ENCODE measurements around the gene ASIC2. TPM values are rescaled to one million over a fixed set of nuclear protein-coding genes. Genes with fewer than 3 reads are reported as not detected.
"Not testable (repeated sequence)": the region's sequence is repeated elsewhere in the genome, so short reads cannot be mapped to it uniquely, and the experiment has no call there.

ASIC2 gene
- total and polyA plus RNA-seq, 2 experiments from 2014 or later = not detected

DNA sequence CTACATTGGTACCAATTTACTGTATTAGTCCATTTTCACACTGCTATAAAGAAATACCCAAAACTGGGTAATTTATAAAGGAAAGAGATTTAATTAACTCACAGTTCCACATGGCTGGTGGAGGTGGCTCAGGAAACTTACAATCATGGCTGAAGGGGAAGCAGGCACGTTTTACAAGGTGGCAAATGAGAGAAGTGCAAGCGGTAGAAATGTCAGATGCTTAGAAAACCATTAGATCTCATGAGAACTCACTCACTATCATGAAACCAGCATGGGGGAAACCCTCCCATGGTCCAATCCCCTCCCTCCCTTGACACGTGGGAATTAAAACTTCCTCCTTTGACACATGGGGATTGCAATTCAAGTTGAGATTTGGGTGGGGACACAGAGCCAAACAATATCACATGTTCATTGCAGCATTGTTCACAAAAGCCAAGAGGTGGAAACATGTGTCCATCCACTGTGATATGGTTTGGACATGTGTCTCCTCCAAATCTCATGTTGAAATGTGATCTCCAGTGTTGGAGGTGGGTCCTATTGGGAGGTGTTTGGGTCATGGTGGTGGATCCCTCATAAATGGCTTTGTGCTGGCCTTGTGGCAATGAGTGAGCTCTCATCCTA lies 304.5 kb downstream of the ASIC2 start:
- no peaks in the 10 kb centered on the region for H3K36me3 ChIP-seq
- H3K4me3 ChIP-seq = no peak overlapping the region
- H3K9me3 ChIP-seq (ENCODE audit: low read depth) = no peaks in the 10 kb centered on the region
- no peak for DNase-seq (ENCODE audit: low read depth in 1 of 2, low spot score in 1 of 2)
- H3K4me1 ChIP-seq (ENCODE audit: low read depth) = no peaks in the 10 kb centered on the region
- no peaks in the 10 kb centered on the region for H3K27me3 ChIP-seq
- TF ChIP-seq, protein P1, sequence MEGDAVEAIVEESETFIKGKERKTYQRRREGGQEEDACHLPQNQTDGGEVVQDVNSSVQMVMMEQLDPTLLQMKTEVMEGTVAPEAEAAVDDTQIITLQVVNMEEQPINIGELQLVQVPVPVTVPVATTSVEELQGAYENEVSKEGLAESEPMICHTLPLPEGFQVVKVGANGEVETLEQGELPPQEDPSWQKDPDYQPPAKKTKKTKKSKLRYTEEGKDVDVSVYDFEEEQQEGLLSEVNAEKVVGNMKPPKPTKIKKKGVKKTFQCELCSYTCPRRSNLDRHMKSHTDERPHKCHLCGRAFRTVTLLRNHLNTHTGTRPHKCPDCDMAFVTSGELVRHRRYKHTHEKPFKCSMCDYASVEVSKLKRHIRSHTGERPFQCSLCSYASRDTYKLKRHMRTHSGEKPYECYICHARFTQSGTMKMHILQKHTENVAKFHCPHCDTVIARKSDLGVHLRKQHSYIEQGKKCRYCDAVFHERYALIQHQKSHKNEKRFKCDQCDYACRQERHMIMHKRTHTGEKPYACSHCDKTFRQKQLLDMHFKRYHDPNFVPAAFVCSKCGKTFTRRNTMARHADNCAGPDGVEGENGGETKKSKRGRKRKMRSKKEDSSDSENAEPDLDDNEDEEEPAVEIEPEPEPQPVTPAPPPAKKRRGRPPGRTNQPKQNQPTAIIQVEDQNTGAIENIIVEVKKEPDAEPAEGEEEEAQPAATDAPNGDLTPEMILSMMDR (IDR thresholded peaks at IDR 0.05; ENCODE audit: low read depth, low read length) = no peak
- H3K27ac ChIP-seq = no peak overlapping the region

DNA sequence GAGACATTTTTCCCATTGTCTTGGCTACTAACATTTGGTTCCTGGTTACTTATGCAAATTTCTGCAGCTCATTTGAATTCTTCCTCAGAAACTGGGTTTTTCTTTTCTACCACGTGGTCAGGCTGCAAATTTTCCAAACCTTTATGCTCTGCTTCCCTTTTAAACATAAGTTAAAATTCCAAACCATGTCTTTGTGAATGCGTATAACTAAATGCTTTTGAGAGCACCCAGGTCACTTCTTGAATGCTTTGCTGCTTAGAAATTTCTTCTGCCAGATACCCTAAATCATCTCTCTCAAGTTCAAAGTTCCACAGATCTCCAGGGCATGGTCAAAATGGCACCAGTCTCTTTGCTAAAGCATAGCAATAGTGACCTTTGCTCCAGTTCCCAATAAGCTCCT lies 305.2 kb downstream of the ASIC2 start:
- not testable (repeated sequence) for H3K27ac ChIP-seq; H3K9me3 ChIP-seq (ENCODE audit: low read depth); H3K36me3 ChIP-seq; H3K27me3 ChIP-seq; DNase-seq (ENCODE audit: low read depth in 1 of 2, low spot score in 1 of 2); H3K4me3 ChIP-seq; H3K4me1 ChIP-seq (ENCODE audit: low read depth)

DNA sequence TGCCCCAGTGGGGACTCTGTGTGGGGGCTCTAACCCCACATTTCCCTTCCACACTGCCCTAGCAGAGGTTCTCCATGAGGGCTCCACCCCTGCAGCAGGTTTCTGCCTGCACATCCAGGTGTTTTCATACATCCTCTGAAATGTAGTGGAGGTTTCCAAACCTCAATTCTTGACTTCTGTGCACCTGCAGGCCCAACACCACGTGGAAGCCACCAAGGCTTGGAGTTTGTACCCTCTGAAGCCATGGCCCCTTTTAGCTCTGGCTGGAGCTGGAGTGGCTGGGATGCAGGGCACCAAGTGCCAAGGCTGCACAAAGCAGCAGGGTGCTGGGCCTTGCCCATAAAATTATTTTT lies 305.7 kb downstream of the ASIC2 start:
- H3K36me3 ChIP-seq; H3K27me3 ChIP-seq; H3K4me3 ChIP-seq; H3K27ac ChIP-seq; DNase-seq (ENCODE audit: low read depth in 1 of 2, low spot score in 1 of 2); H3K9me3 ChIP-seq (ENCODE audit: low read depth); H3K4me1 ChIP-seq (ENCODE audit: low read depth): not testable (repeated sequence)

DNA sequence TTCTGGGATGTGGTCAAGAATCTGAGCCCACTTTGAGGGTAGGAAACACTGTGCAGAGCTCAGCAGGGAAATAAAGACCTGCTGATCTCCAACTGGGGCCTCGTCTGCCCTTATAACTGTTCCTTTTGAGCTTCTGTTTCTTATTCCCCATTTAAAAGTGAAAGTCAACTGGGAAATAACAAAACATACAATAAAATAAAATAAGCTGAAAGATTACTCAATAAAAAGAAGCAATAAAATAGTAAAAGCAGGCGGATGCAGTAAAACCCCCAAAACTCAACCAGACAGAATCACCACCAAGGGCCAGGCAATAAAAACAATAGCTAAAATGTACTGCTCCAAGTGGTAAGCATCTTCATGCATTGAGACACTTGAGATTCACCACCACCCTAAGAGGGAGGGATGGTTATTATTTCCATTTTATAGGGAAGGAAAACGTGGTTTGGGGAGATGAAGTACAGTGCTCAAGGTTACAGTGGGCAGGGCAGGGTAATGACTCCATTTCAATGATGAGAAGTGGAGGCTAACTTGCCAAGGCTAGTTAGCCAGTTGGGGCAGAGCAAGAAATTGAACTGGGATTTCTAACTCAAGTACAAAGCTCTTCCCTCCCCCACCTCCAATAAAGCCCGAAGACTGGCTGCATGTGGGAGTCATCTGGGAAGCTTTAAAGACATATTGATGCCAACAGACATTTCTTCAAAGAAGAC lies 307.9 kb downstream of the ASIC2 start:
- H3K27me3 ChIP-seq = no peaks in the 10 kb centered on the region
- H3K27ac ChIP-seq = no peak overlapping the region
- no peak overlapping the region for H3K4me3 ChIP-seq
- DNase-seq (ENCODE audit: low read depth in 1 of 2, low spot score in 1 of 2) = no peak
- no peaks in the 10 kb centered on the region for H3K4me1 ChIP-seq (ENCODE audit: low read depth)
- H3K9me3 ChIP-seq (ENCODE audit: low read depth) = no peaks in the 10 kb centered on the region
- TF ChIP-seq, protein P1 (IDR thresholded peaks at IDR 0.05; ENCODE audit: low read depth, low read length) = no peak
- H3K36me3 ChIP-seq = no peaks in the 10 kb centered on the region

DNA sequence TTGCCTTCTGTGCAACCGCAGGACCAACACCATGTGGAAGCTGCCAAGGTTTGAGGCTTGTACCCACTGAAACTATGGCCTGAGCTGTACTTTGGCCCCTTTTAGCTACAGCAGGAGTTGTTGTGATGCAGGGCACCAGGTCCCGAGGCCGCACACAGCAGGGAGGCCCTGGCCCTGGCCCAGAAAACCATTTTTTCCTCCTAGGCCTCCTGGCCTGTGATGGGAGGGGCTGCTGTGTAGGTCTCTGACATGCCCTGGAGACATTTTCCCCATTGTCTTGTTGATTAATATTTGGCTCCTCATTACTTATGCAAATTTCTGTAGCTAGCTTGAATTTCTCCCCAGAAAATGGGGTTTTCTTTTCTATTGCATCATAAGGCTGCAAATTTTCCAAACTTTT lies 311.5 kb downstream of the ASIC2 start:
- H3K4me1 ChIP-seq (ENCODE audit: low read depth); DNase-seq (ENCODE audit: low read depth in 1 of 2, low spot score in 1 of 2); H3K36me3 ChIP-seq; H3K9me3 ChIP-seq (ENCODE audit: low read depth); H3K27me3 ChIP-seq; H3K4me3 ChIP-seq; H3K27ac ChIP-seq: not testable (repeated sequence)

DNA sequence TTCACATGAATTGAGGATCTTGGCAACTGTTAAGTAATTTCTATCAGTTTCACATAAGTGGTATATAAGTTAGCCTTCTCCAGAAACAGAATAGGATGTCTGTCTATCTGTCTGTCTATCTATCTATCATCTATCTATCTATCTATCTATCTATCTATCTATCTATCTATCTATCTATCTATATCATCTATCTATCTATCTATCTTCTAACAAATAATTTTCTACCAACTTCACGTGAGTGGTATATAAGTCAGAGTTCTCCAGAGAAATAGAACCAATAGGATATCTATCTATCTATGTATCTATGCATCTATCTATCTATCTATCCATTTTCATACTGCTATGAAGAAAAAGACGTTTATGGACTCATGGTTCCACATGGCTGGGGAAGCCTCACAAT lies 312.9 kb downstream of the ASIC2 start:
- Histone ChIP-seq H3K4me1 (ENCODE audit: low read depth) (no peaks in the 10 kb centered on the region), H3K4me3 (no peak overlapping the region), H3K27me3 (no peaks in the 10 kb centered on the region), H3K27ac (no peak overlapping the region), H3K9me3 (ENCODE audit: low read depth) (no peaks in the 10 kb centered on the region), H3K36me3 (no peaks in the 10 kb centered on the region)
- DNase-seq (ENCODE audit: low read depth in 1 of 2, low spot score in 1 of 2) = no peak
- TF ChIP-seq, protein P1 (IDR thresholded peaks at IDR 0.05; ENCODE audit: low read depth, low read length) = no peak

DNA sequence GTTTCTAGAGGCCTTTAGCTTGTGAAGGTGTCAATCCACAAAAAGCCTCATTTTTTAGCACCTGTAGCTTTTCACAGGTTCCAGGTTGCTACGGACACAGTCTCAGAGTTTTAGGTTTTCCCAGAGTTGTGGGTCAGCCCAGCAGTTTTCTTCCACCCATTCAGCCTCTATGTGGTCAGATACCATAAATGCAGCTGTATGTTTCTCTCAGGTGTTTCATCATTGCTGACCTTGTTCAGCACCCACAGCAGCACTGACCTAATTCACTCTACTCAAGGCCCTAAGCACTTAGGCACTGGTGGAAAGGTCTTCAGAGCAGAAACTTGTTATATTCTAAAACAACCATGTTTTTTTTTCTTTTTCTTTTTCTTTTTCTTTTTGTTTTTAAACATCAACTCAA lies 316.5 kb downstream of the ASIC2 start:
- no peaks in the 10 kb centered on the region for H3K9me3 ChIP-seq (ENCODE audit: low read depth)
- no peak for DNase-seq (ENCODE audit: low read depth in 1 of 2, low spot score in 1 of 2)
- no peak overlapping the region for H3K4me3 ChIP-seq
- H3K27ac ChIP-seq = no peak overlapping the region
- H3K36me3 ChIP-seq = no peaks in the 10 kb centered on the region
- TF ChIP-seq, protein P1 (IDR thresholded peaks at IDR 0.05; ENCODE audit: low read depth, low read length) = no peak
- no peaks in the 10 kb centered on the region for H3K27me3 ChIP-seq
- H3K4me1 ChIP-seq (ENCODE audit: low read depth) = no peaks in the 10 kb centered on the region

All from cardiac muscle cell (in vitro differentiated cells and primary cell).